ENCODE data around the gene HRH1. TPM values are rescaled to one million over a fixed set of nuclear protein-coding genes. Genes with fewer than 3 reads are reported as not detected.
"Not testable (repeated sequence)": the region's sequence is repeated elsewhere in the genome, so short reads cannot be mapped to it uniquely, and the experiment has no call there.

Gene HRH1
- total and polyA plus RNA-seq, 2 donors = 1.6 to 2.4 TPM

- not testable (repeated sequence) for H3K4me1 ChIP-seq (ENCODE audit: control insufficient read depth in 2 of 2, insufficient read depth in 2 of 2, low read length in 2 of 2); H3K27ac ChIP-seq (ENCODE audit: low read depth in 1 of 2, low read length in 1 of 2); DNase-seq (ENCODE audit: low read depth in 6 of 9, low spot score in 9 of 9); H3K4me3 ChIP-seq (ENCODE audit: low read length in 2 of 2); H3K27me3 ChIP-seq (ENCODE audit: control insufficient read depth in 2 of 2, insufficient read depth in 1 of 2, low read length in 1 of 2); H3K9me3 ChIP-seq (ENCODE audit: control insufficient read depth in 2 of 2, insufficient read depth in 1 of 2, low read length in 1 of 2); H3K36me3 ChIP-seq (ENCODE audit: control insufficient read depth in 2 of 2, insufficient read depth in 2 of 2, low read length in 1 of 2)
- WGBS = 95% methylated on average over 10 of the region's 12 CpGs
Measured at GRCh38 chr3:11166807-11167400, 12.6 kb downstream of the HRH1 start.

DNA sequence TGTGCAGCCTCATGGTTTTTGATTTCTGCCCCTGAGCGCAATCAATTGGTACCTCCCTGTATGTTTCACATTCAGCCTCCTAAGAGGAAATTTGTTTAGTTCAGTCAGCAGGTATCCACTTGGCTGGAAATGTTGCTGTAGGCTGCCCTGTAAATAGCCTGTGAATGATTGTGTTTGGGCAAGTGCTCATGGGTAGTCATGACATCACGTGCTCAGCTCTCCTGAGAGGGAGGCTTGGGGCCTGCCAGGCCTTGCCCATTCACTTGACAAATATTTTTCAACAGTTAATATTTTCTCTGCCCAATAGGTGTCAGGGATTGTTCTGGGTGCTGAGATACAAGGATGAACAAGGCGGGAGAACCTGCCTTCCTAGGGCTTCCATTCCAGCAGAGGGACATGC lies 13.3 kb downstream of the HRH1 start:
- Histone ChIP-seq H3K9me3 (ENCODE audit: control insufficient read depth in 2 of 2, insufficient read depth in 1 of 2, low read length in 1 of 2) (no peaks in the 10 kb centered on the region), H3K4me3 (ENCODE audit: low read length in 2 of 2) (no peak overlapping the region), H3K27me3 (ENCODE audit: control insufficient read depth in 2 of 2, insufficient read depth in 1 of 2, low read length in 1 of 2) (no peaks in the 10 kb centered on the region), H3K36me3 (ENCODE audit: control insufficient read depth in 2 of 2, insufficient read depth in 2 of 2, low read length in 1 of 2) (no peaks in the 10 kb centered on the region), H3K4me1 (ENCODE audit: control insufficient read depth in 2 of 2, insufficient read depth in 2 of 2, low read length in 2 of 2) (no peaks in the 10 kb centered on the region), H3K27ac (ENCODE audit: low read depth in 1 of 2, low read length in 1 of 2) (no peak overlapping the region)
- 97% methylated on average over 3 of the region's 3 CpGs for WGBS
- no peak for DNase-seq (ENCODE audit: low read depth in 6 of 9, low spot score in 9 of 9)

DNA sequence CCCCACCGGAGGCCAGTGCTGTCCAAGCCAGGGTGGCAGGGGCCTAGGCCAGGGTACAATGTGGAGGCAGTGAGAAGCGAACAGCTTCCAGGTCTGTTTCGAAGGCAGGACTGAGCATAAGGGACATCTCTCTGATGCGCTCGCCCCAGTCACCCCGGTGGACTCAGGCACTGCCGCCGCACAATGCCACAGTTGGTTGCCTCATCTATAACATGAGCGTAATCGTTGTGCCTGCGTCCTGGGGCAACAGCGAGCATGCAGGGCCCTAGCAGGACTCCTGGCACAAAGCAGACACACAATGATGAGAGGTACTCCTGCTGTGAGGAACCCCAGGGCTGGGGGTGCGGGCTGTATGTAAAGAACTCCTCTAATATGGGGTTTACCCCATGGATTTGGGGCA lies 14.1 kb downstream of the HRH1 start:
- WGBS = 97% methylated on average over 13 of the region's 13 CpGs
- no peak for DNase-seq (ENCODE audit: low read depth in 6 of 9, low spot score in 9 of 9)
- Histone ChIP-seq H3K9me3 (ENCODE audit: control insufficient read depth in 2 of 2, insufficient read depth in 1 of 2, low read length in 1 of 2) (no peaks in the 10 kb centered on the region), H3K27ac (ENCODE audit: low read depth in 1 of 2, low read length in 1 of 2) (no peak overlapping the region), H3K4me1 (ENCODE audit: control insufficient read depth in 2 of 2, insufficient read depth in 2 of 2, low read length in 2 of 2) (no peaks in the 10 kb centered on the region), H3K27me3 (ENCODE audit: control insufficient read depth in 2 of 2, insufficient read depth in 1 of 2, low read length in 1 of 2) (no peaks in the 10 kb centered on the region), H3K36me3 (ENCODE audit: control insufficient read depth in 2 of 2, insufficient read depth in 2 of 2, low read length in 1 of 2) (no peaks in the 10 kb centered on the region), H3K4me3 (ENCODE audit: low read length in 2 of 2) (no peak overlapping the region)

DNA sequence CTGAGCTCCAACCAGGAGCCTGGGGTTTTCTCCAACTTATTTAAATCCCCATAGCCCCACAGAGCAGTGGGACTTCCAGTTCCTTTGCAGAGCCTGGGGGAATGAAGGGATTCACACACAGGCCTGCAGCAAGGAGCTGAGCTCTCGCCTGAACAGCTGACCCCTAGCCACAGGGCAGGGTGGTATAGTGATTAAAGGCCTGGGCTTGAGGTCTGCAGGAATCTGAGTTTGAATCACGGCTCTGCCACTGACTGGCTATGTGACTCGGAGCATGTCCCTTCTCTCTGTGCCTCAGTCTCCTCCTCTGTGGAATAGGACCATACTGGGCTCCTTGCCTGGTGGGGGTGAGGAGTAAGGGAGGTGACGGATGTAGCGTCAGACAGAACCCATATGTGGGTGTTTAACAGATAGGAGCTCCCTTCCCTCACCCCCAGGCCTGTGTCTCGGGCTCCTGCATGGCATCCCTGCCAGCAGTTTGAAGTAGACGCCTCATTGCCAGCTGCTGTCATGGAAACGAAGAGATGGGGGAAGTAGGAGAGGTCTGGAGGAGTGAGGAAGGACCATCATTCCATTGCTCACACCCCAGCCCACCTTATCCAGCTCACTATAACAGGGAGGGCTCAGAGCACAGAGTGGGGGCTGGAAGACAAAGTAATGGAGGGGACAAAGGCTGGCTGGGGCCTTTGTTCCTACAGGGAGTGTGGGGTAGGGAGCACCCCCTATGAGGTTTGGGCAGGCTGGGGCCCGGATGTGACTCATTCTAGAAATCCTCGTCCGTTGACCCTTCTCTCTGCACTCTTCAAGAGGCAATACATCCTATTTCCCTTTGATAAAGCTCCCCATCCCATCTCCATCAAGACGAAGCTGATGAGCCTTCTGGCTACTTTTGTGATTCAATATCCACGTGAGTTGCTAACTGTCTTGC lies 14.8 kb downstream of the HRH1 start:
- Histone ChIP-seq H3K27ac (ENCODE audit: low read depth in 1 of 2, low read length in 1 of 2) (no peak overlapping the region), H3K4me1 (ENCODE audit: control insufficient read depth in 2 of 2, insufficient read depth in 2 of 2, low read length in 2 of 2) (no peaks in the 10 kb centered on the region), H3K36me3 (ENCODE audit: control insufficient read depth in 2 of 2, insufficient read depth in 2 of 2, low read length in 1 of 2) (no peaks in the 10 kb centered on the region), H3K27me3 (ENCODE audit: control insufficient read depth in 2 of 2, insufficient read depth in 1 of 2, low read length in 1 of 2) (no peaks in the 10 kb centered on the region), H3K9me3 (ENCODE audit: control insufficient read depth in 2 of 2, insufficient read depth in 1 of 2, low read length in 1 of 2) (no peaks in the 10 kb centered on the region), H3K4me3 (ENCODE audit: low read length in 2 of 2) (no peak overlapping the region)
- WGBS = 96% methylated on average over 13 of the region's 13 CpGs
- no peak for DNase-seq (ENCODE audit: low read depth in 6 of 9, low spot score in 9 of 9)

- no peaks in the 10 kb centered on the region for H3K36me3 ChIP-seq (ENCODE audit: control insufficient read depth in 2 of 2, insufficient read depth in 2 of 2, low read length in 1 of 2)
Measured at GRCh38 chr3:11170052-11170770, 15.9 kb downstream of the HRH1 start.

GRCh38 chr3:11172096-11172690 lies 17.9 kb downstream of the HRH1 start:
- no peaks in the 10 kb centered on the region for H3K27me3 ChIP-seq (ENCODE audit: control insufficient read depth in 2 of 2, insufficient read depth in 1 of 2, low read length in 1 of 2)
- WGBS = 91% methylated on average over 4 of the region's 4 CpGs
- H3K36me3 ChIP-seq (ENCODE audit: control insufficient read depth in 2 of 2, insufficient read depth in 2 of 2, low read length in 1 of 2) = no peaks in the 10 kb centered on the region
- H3K27ac ChIP-seq (ENCODE audit: low read depth in 1 of 2, low read length in 1 of 2) = no peak overlapping the region
- H3K9me3 ChIP-seq (ENCODE audit: control insufficient read depth in 2 of 2, insufficient read depth in 1 of 2, low read length in 1 of 2) = no peaks in the 10 kb centered on the region
- no peaks in the 10 kb centered on the region for H3K4me1 ChIP-seq (ENCODE audit: control insufficient read depth in 2 of 2, insufficient read depth in 2 of 2, low read length in 2 of 2)
- H3K4me3 ChIP-seq (ENCODE audit: low read length in 2 of 2) = no peak overlapping the region
- no peak for DNase-seq (ENCODE audit: low read depth in 6 of 9, low spot score in 9 of 9)

More at GRCh38 chr3:11170052-11170770, 15.9 kb downstream of the HRH1 start:
- 74% methylated on average over 21 of the region's 21 CpGs for WGBS
- Histone ChIP-seq H3K9me3 (ENCODE audit: control insufficient read depth in 2 of 2, insufficient read depth in 1 of 2, low read length in 1 of 2) (no peaks in the 10 kb centered on the region), H3K4me1 (ENCODE audit: control insufficient read depth in 2 of 2, insufficient read depth in 2 of 2, low read length in 2 of 2) (no peaks in the 10 kb centered on the region), H3K27ac (ENCODE audit: low read depth in 1 of 2, low read length in 1 of 2) (no peak overlapping the region), H3K27me3 (ENCODE audit: control insufficient read depth in 2 of 2, insufficient read depth in 1 of 2, low read length in 1 of 2) (no peaks in the 10 kb centered on the region), H3K4me3 (ENCODE audit: low read length in 2 of 2) (no peak overlapping the region)
- DNase-seq (ENCODE audit: low read depth in 6 of 9, low spot score in 9 of 9) = no peak

DNA sequence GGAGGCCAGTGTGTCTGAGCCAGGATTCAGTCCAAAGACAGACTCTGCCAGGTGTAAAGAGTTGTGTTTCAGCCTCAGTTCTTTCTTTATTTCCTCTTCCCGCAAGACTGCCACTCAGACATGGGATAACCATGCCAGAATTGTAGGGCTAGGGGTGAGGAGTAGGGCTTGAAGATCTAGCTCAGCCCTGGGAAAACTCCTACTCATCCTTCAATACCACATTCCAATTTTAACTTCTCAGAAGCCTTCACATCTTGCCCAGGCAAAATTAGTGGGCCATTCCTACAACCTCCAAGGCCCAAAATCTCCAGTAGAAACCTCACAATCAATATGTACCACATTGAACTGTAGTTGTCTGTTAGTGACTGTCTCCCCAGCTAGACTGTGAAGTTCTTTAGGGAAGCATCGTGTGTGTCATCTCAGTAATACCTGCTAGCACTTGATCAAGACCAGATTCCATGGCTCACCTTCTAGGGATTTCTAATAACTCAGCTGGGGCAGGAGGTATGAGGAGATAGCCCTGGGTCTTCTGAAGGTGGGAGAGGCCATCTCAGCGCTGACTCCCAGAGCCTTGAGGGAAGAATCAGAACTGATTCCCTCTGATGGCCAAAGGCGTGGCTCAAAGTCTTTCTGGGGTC lies 19.7 kb downstream of the HRH1 start:
- Histone ChIP-seq H3K9me3 (ENCODE audit: control insufficient read depth in 2 of 2, insufficient read depth in 1 of 2, low read length in 1 of 2) (no peaks in the 10 kb centered on the region), H3K36me3 (ENCODE audit: control insufficient read depth in 2 of 2, insufficient read depth in 2 of 2, low read length in 1 of 2) (no peaks in the 10 kb centered on the region), H3K4me3 (ENCODE audit: low read length in 2 of 2) (no peak overlapping the region), H3K27ac (ENCODE audit: low read depth in 1 of 2, low read length in 1 of 2) (no peak overlapping the region), H3K27me3 (ENCODE audit: control insufficient read depth in 2 of 2, insufficient read depth in 1 of 2, low read length in 1 of 2) (no peaks in the 10 kb centered on the region), H3K4me1 (ENCODE audit: control insufficient read depth in 2 of 2, insufficient read depth in 2 of 2, low read length in 2 of 2) (no peaks in the 10 kb centered on the region)
- DNase-seq (ENCODE audit: low read depth in 6 of 9, low spot score in 9 of 9) = no peak
- WGBS = 95% methylated on average over 4 of the region's 4 CpGs

DNA sequence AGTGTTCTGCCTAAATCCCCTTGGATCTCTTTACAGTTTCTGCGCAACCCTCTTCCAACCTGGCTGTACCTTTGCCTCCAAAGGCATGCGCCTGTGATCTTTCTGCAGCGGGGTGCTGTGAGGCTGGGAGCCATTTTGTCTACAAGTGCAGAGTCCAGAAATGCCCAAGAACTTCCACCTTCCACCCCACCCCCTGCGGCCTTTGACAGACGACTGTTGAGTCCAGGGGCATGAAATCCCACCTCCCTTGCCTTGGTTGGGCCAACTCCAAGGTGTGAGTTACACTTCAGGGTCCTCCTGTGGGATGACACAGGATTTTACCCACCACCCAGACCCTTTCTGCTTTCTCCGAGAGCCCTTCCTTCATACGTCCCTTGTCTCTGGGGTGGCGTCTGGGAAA lies 24.1 kb downstream of the HRH1 start:
- 96% methylated on average over 8 of the region's 8 CpGs for WGBS
- no peak for DNase-seq (ENCODE audit: low read depth in 6 of 9, low spot score in 9 of 9)
- Histone ChIP-seq H3K9me3 (ENCODE audit: control insufficient read depth in 2 of 2, insufficient read depth in 1 of 2, low read length in 1 of 2) (no peaks in the 10 kb centered on the region), H3K36me3 (ENCODE audit: control insufficient read depth in 2 of 2, insufficient read depth in 2 of 2, low read length in 1 of 2) (no peaks in the 10 kb centered on the region), H3K4me1 (ENCODE audit: control insufficient read depth in 2 of 2, insufficient read depth in 2 of 2, low read length in 2 of 2) (no peaks in the 10 kb centered on the region), H3K27me3 (ENCODE audit: control insufficient read depth in 2 of 2, insufficient read depth in 1 of 2, low read length in 1 of 2) (peaks cover 0 to 5% of the 10 kb centered on the region in 2 donors), H3K4me3 (ENCODE audit: low read length in 2 of 2) (no peak overlapping the region), H3K27ac (ENCODE audit: low read depth in 1 of 2, low read length in 1 of 2) (no peak overlapping the region)

Data from thymus (tissue), 11 donors.